Gastrocnemius medialis (tissue), 4 donors: ENCODE data around the gene TM9SF2.

Source experiments
- POLR2A ChIP-seq, 2 donors: fragments of 450-650 bp; IDR thresholded peaks; one replicate each; pipeline ENCODE4 v1.6.1; 2017; ENCODE audit warnings: antibody characterized with exemption in 2 of 2, mild to moderate bottlenecking in 2 of 2, moderate library complexity in 2 of 2
- TF ChIP-seq, protein P1 (sequence below), 5 experiments: fragments of 450-650 bp in 3 of 5; fragments of 200-600 bp in 2 of 5; sonication (generic) in 2 of 5; IDR thresholded peaks in 4 of 5; conservative IDR thresholded peaks in 1 of 5; 1 replicate in 4 of 5; 2 replicates in 1 of 5; pipeline ENCODE4 v1.5.1; 2016 to 2019; ENCODE audit warnings: antibody characterized with exemption in 5 of 5, mild to moderate bottlenecking in 3 of 5, moderate library complexity in 3 of 5

GRCh38 chr13:99528547-99528946 lies 27.3 kb downstream of the TM9SF2 start:
- TF ChIP-seq POLR2A (IDR thresholded peaks at IDR 0.05) = no peak
- TF ChIP-seq, protein P1, sequence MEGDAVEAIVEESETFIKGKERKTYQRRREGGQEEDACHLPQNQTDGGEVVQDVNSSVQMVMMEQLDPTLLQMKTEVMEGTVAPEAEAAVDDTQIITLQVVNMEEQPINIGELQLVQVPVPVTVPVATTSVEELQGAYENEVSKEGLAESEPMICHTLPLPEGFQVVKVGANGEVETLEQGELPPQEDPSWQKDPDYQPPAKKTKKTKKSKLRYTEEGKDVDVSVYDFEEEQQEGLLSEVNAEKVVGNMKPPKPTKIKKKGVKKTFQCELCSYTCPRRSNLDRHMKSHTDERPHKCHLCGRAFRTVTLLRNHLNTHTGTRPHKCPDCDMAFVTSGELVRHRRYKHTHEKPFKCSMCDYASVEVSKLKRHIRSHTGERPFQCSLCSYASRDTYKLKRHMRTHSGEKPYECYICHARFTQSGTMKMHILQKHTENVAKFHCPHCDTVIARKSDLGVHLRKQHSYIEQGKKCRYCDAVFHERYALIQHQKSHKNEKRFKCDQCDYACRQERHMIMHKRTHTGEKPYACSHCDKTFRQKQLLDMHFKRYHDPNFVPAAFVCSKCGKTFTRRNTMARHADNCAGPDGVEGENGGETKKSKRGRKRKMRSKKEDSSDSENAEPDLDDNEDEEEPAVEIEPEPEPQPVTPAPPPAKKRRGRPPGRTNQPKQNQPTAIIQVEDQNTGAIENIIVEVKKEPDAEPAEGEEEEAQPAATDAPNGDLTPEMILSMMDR (IDR thresholded peaks at IDR 0.05 in 4 of 5, conservative IDR thresholded peaks at IDR 0.05 in 1 of 5) = no peak
